MV-4-11 (cell line): ENCODE measurements around the gene NUBP1.
A peak's percentile ranks its signal among the peaks of the same experiment; 100 is the strongest.
"Not testable (repeated sequence)": the region's sequence is repeated elsewhere in the genome, so short reads cannot be mapped to it uniquely, and the experiment has no call there.

Experiments
- DNase-seq: peaks from one replicate; lab custom pipeline; 2025; lab: John Stamatoyannopoulos, UW

NUBP1 gene

GRCh38 chr16:10743610-10744369, at the start of gene NUBP1:
NUBP1 (plus strand) TSS chr16:10743842; CDS start chr16:10743864, 22 bp downstream.
- DNase-seq = peak; percentile 95

DNA sequence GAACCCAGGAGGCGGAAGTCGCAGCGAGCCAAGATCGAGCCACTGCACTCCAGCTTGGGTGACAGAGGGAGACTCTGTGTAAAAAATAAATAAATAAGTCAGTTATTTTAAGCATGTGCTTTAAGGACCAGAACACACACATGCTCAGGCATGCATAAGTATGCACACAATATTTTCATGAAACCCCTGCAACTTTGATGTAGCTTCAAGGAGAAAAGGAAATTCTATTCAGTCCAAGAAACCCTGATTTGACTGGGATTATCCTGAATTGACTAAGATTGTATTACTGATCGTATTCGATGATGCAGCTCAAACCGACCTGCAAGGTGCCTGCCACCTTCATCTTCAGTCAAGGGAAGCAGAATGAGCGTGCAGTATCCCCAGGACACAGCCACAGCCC, 49.8 kb upstream of the NUBP1 start:
- DNase-seq = no peak

DNA sequence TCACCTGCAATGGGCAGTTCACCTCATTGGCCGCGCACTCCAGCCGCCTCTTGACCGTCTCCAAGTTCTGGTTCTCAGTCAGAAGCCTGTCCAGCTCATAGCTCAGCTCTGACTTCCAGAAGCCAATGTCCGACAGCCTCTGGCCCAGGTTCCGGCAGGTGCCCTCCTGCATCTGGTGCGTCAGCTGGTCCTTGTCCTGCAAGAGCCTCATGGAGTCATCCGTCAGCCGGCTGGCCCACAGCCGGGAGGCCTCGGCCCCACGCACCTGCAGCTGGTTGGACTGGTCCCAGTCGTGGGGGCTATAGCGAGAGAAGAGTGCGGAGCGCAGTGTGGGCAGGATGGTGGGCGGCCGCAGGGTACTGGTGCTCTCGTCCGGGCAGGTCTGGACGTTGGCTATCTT, 49.3 kb upstream of the NUBP1 start:
- no peak for DNase-seq

- no peak for DNase-seq
These were observed 48.8 kb upstream of the NUBP1 start, which contains the start of gene TEKT5 for GRCh38 chr16:10694830-10695229. TEKT5 (minus strand) TSS chr16:10694930; CDS start chr16:10694873, 57 bp downstream.

DNA sequence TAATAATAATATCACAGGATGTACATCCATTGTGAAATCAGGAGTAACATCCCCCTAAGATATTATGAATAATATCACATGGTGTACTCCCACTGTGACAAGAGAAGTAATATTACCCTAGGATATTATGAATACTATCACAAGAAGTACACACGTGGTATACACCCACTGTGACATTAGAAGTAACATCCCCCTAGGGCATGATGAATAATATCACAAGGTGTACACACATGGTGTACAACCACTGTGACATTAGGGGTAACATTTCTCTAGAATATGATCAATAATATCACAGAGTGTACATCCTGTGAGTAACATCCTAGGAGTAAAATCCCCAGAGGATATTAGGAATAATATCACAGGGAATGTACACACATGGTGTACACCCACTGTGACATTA, 43.9 kb upstream of the NUBP1 start:
- no peak for DNase-seq

DNA sequence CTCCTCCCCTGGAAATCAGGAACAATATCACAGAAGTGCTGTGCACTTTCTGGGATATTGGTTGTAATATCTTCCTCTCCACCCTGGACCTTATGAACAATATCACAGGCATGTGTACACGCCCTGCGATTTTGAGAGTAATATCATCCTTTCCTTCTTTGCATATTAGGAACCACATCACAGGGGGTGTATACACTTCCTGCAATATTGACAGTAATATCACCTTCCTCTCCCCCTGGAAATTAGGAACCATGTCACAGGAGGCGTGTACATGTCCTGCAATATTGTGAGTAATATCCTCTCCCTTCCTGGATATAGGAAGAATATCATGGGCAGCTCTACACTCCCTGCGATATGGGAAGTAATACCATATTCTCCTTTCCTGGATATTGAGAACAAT, 34.7 kb upstream of the NUBP1 start:
- no peak for DNase-seq

DNA sequence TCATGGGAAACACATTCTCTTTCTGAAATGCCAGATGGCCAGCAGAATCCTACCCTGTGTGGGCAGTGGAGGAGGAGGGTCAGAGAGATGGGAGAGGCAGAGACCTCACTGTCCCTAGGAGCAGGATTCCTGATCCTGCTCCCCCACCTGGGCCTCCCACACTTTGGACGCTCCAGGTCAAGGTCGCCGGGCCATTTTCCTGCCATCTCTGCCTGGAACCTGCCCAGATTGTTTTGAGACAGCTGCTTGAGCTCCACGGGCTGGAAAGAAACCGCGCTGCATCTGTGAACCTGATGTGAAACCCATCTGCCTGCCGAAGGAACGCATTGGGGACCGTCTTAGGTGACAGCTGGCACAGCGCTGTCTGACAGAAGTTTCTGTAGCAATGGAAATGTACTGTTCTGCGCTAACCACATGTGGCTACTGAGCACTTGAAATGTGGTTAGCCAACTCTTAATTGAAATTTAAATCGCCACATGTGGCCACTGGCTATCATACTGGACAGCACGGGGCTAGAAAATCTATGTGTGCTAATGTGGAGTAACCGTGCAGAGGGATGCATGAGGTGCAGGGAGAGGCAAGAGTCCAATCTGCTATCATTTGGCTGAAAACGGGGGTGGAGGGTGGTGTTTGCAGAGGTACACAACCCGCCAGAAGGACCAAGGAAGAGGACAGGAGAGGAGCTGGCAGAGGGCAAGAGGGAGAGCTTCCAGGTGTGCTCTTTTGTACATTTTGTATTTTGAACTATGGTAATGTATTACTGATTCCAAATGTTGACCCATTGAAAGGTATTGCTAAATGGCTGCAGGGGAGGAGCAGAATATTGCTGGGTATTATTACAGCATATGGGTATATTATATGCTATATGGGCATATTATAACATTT, 15.4 kb upstream of the NUBP1 start:
- DNase-seq = peak; percentile 47

DNA sequence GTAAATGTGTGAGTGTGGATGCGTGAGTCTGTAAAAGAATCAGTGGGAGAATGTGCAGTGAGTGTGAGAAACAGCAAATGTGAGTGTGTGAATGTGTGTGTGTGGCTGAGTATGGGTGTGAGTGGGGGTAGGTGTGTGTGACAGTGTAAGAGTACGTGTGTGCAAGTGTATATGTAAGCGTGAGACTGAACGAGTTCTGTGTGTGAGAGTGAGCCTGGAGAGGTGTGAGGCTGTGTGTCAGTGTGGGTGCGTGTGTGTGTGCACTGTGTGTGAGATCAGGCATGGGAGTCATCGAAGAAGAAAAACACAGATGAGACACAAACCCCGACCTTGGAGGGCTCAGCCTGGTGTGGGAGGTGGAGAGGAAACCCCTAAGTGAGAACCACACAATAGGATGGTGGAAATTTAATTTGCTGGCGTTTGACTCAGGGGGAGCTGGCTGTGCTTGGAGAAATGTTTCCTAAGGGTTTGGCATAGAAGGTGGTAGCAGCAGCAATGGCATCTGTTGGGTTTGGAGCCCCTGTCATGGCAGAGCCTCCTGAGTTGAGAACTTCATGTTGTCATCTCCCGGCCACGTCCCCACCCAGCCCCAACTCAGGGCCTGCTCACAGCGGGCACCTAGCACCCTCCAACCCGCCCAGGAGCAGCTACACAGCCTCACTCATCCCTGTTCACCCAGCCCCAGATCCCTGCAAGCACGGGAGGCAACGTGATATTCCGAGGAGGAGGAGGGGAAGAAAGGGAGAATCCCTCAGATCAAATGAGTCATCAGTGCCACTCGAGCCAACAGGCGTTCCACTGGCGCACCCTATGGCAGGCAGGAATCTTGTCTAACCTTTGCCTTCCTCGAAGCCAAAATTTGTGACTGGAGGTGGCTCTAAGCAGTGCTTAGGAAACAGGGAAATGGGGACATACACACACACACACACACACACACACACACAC, 14.3 kb upstream of the NUBP1 start:
- no peak for DNase-seq

GRCh38 chr16:10731790-10732189, 11.9 kb upstream of the NUBP1 start:
- no peak for DNase-seq

GRCh38 chr16:10737068-10737625, 6.5 kb upstream of the NUBP1 start:
- peak; percentile 65 for DNase-seq

GRCh38 chr16:10738231-10739077, 5.2 kb upstream of the NUBP1 start:
- DNase-seq = peak; percentile 94

GRCh38 chr16:10740000-10740844, 3.4 kb upstream of the NUBP1 start:
- no peak for DNase-seq

- DNase-seq = no peak
These were observed 2.8 kb upstream of the NUBP1 start for GRCh38 chr16:10740845-10741208.

DNA sequence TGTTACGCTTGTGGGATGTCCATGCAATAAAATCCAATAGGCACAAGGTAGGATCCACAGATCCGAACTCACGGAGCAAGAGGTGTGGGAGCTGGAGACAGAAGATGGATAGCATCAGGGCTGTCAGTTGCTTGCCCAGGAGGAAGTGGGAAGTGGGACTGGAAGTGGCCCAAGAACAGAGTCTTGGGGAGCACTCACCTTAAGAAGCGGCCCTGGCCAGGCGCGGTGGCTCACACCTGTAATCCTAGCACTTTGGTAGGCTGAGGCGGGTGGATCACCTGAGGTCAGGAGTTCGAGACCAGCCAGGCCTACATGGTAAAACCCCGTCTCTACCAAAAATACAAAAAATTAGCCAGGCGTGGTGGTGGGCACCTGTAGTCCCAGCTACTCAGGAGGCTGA, 2.4 kb upstream of the NUBP1 start:
- not testable (repeated sequence) for DNase-seq

- no peak for DNase-seq
These were observed 1.8 kb upstream of the NUBP1 start for GRCh38 chr16:10741844-10742243.

DNA sequence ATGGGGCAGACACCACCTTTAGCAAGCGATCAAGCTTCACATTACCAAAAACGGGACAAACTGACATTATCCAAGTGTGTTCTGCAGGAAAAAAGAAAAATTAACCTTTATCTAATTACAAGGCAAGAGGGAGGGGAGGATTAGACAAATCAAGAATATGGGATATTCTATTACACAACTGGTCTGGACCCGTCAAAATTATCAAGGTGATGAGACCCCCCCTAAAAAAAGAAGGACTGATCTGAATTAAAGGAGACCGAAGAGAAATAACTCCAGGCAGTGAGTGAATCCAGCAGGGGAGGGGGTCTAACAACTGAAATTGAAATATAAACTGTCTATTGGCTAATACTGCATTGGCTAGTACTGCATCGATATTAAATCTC, 424 bp upstream of the NUBP1 start:
- no peak for DNase-seq

DNA sequence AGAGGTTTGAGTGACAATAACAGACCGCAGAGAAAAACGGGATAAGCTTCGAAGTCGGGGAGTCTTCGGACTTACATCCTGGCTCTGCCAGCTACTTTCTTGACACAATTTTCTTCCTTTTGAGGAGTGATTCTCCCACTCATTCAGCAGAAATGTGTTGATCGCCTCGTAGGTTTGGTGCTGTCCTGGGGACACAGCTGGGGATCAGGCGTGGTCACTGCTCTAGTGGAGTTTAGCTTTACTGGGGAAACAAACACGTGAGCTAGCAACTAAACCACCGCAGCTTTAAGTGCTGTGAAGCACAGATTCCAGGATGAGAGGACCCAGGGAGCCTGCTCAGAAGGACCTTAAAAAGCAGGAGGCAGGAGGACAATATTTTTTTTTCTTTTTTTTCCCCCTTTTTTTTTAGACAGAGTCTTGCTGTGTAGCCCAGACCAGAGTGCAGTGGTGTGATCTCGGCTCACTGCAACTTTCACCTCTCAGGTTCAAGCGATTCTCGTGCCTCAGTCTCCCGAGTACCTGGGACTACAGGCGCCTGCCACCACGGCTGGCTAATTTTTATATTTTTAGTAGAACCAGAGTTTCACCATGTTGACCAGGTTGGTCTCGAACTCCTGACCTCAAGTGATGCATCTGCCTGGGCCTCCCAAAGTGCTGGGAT, 858 bp downstream of the NUBP1 start:
- no peak for DNase-seq

- no peak for DNase-seq
These were observed 2.2 kb downstream of the NUBP1 start for GRCh38 chr16:10745841-10746240.

GRCh38 chr16:10750793-10751192, 7.2 kb downstream of the NUBP1 start:
- DNase-seq = peak; percentile 25
